Measurements from ENCODE around the gene PVALEF.
A peak's percentile ranks its signal among the peaks of the same experiment; 100 is the strongest.

The PVALEF gene

GRCh38 chr17:81165246-81166032, at the start of gene PVALEF:
Gene PVALEF (plus strand): TSS chr17:81165507. CDS start chr17:81181227, 15,720 bp downstream.
- Histone ChIP-seq H3K4me3 (peak within 1 kb of the TSS; percentile 80), H3K27ac (peak within 1 kb of the TSS in 1 of 2 donors; percentile 67)
- TF ChIP-seq CTCF (IDR thresholded peaks at IDR 0.05), result no peak
- DNase-seq (ENCODE audit: low spot score), result no peak

GRCh38 chr17:81115749-81116464, 49.4 kb upstream of the PVALEF start:
- no peak overlapping the region for H3K4me3 ChIP-seq
- no peak overlapping the region for H3K27ac ChIP-seq
- no peak for DNase-seq (ENCODE audit: low spot score)
- TF ChIP-seq CTCF (IDR thresholded peaks at IDR 0.05), result no peak

GRCh38 chr17:81116704-81117103, 48.6 kb upstream of the PVALEF start:
- TF ChIP-seq CTCF (IDR thresholded peaks at IDR 0.05), result no peak
- DNase-seq (ENCODE audit: low spot score), result no peak
- H3K27ac ChIP-seq, result no peak overlapping the region
- no peak overlapping the region for H3K4me3 ChIP-seq

- no peak overlapping the region for H3K4me3 ChIP-seq
- no peak for DNase-seq (ENCODE audit: low spot score)
- H3K27ac ChIP-seq, result no peak overlapping the region
- TF ChIP-seq CTCF (IDR thresholded peaks at IDR 0.05), result no peak
Measured at GRCh38 chr17:81117672-81118198, 47.6 kb upstream of the PVALEF start.

GRCh38 chr17:81118308-81119221, 46.7 kb upstream of the PVALEF start:
- no peak for TF ChIP-seq CTCF (IDR thresholded peaks at IDR 0.05)
- no peak overlapping the region for H3K27ac ChIP-seq
- no peak overlapping the region for H3K4me3 ChIP-seq
- no peak for DNase-seq (ENCODE audit: low spot score)

- no peak for TF ChIP-seq CTCF (IDR thresholded peaks at IDR 0.05)
- no peak for DNase-seq (ENCODE audit: low spot score)
- no peak overlapping the region for H3K27ac ChIP-seq
- H3K4me3 ChIP-seq, result peak overlapping the region; percentile 62
Measured at GRCh38 chr17:81119223-81120148, 45.8 kb upstream of the PVALEF start.
